Ovary (tissue), 3 donors: ENCODE data around the gene TLX3.

Experiments
- POLR2A ChIP-seq: fragments of 450-650 bp; IDR thresholded peaks from one replicate; pipeline ENCODE4 v1.6.1; 2017; ENCODE audit warnings: antibody characterized with exemption, mild to moderate bottlenecking, moderate library complexity
- TF ChIP-seq, protein P1 (sequence below), 3 donors: fragments of 450-650 bp in 2 of 3; fragments of 200-600 bp in 1 of 3; IDR thresholded peaks; one replicate each; pipeline versions ENCODE4 v1.5.1 to v1.8.0; 2016 to 2022; ENCODE audit warnings: antibody characterized with exemption in 3 of 3, mild to moderate bottlenecking in 1 of 3
- donor health status: DM: no; HTN: no; CAD: no.

DNA sequence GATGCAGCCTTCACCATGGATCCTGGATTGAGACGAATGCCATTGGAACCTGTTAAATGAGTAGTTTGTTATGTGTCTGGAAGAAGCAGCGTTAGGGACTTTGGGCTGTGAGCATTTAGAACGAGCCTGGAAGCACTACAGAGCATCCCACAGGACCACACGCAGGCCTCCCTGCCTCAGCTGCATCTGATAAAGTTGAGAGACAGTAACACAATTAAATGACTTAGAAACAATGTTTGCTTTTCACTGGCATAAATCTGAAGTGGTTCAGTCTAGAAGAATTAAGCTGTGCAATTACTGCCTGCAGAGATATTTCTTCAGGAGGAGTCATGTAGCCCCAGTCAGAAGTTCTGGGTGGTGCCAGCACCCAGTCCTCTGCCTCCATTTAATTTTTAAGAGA lies 9.8 kb upstream of the TLX3 start:
- TF ChIP-seq, protein P1, sequence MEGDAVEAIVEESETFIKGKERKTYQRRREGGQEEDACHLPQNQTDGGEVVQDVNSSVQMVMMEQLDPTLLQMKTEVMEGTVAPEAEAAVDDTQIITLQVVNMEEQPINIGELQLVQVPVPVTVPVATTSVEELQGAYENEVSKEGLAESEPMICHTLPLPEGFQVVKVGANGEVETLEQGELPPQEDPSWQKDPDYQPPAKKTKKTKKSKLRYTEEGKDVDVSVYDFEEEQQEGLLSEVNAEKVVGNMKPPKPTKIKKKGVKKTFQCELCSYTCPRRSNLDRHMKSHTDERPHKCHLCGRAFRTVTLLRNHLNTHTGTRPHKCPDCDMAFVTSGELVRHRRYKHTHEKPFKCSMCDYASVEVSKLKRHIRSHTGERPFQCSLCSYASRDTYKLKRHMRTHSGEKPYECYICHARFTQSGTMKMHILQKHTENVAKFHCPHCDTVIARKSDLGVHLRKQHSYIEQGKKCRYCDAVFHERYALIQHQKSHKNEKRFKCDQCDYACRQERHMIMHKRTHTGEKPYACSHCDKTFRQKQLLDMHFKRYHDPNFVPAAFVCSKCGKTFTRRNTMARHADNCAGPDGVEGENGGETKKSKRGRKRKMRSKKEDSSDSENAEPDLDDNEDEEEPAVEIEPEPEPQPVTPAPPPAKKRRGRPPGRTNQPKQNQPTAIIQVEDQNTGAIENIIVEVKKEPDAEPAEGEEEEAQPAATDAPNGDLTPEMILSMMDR (IDR thresholded peaks at IDR 0.05) = no peak
- TF ChIP-seq POLR2A = no peak
